Choroid plexus epithelial cell (primary cell): ENCODE measurements around the gene BCR.

Experiments used
- DNase-seq: peaks from one replicate; pipeline ENCODE4 v3.0.0-alpha.2; 2010; ENCODE audit warnings: low read depth
- H3K4me3 ChIP-seq: 2 replicates; pipeline ENCODE4 v1.5.1; 2011; ENCODE audit warnings: low read depth, mild to moderate bottlenecking, control low read depth, low read length, moderate library complexity
- TF ChIP-seq, protein P1 (sequence below): conservative IDR thresholded peaks from 2 replicates; pipeline ENCODE4 v1.5.1; 2011; ENCODE audit warnings: low read depth, mild to moderate bottlenecking, control low read depth, inconsistent platforms, low read length, moderate library complexity

Gene BCR

DNA sequence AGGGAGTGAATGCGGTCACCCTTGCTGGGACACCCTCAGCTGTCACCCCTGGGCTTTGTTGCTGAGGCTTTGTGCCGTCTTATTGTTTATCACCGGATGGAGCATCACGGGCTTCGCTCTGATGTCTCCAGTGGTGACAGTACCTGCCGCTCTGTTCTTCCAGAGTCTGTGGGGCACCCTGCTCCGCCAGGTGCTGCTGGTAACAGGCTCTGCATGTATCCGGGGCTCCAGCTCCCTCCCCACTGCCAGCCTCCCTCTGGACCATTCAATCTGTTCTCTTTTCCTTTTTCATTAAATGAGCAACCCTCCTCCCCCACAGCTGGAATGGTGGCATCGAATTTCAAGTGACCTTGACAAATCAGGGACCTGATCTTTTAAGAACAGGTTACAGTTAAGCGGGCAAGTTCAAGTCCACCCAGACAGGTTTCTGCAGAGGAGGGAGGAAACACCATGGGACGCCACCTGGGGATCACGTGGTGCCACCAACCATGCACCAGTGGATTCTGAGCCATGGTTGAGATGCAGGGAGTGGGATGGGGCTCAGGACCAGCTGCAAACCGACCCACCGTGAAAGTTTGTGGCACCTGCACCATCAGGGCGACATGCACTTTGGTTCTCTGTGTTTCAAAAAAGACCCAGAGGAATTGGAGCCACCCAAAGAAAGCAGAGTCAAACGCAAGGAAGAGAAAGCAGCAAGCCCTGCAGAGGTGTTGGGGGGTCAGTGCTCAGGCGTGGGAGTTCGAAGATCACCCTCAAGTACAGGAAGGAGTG is 89.3 kb downstream of the BCR start:
- no peak overlapping the region for H3K4me3 ChIP-seq
- TF ChIP-seq, protein P1, sequence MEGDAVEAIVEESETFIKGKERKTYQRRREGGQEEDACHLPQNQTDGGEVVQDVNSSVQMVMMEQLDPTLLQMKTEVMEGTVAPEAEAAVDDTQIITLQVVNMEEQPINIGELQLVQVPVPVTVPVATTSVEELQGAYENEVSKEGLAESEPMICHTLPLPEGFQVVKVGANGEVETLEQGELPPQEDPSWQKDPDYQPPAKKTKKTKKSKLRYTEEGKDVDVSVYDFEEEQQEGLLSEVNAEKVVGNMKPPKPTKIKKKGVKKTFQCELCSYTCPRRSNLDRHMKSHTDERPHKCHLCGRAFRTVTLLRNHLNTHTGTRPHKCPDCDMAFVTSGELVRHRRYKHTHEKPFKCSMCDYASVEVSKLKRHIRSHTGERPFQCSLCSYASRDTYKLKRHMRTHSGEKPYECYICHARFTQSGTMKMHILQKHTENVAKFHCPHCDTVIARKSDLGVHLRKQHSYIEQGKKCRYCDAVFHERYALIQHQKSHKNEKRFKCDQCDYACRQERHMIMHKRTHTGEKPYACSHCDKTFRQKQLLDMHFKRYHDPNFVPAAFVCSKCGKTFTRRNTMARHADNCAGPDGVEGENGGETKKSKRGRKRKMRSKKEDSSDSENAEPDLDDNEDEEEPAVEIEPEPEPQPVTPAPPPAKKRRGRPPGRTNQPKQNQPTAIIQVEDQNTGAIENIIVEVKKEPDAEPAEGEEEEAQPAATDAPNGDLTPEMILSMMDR = no peak
- DNase-seq = no peak

DNA sequence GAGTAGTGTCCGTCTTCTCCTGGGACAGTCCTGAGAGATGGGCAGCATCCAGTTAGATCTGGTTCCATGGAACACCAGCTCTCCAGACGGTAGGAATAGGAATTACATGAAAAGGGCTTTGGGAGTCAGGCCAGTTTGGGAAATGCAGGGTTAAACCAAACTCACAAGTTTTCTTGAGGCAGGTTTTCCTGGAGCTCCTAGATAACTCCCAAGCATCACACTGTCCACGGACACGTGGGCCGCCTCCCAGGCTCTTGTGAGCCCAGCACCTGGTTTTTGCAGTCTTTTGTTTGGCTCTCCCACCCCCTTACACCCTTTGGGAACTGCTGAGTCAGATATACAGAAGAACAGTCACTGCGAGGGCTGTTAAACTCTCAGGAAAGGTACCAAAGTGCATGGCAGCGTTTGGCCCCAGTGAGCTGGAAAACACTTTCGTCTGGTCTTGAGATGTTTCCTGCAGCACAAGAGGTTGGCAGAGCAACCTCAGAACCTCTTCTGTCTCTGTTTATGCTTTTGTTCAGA is 90.0 kb downstream of the BCR start:
- DNase-seq = peak; percentile 24
- TF ChIP-seq, protein P1 = peak; percentile 53
- H3K4me3 ChIP-seq = no peak overlapping the region

DNA sequence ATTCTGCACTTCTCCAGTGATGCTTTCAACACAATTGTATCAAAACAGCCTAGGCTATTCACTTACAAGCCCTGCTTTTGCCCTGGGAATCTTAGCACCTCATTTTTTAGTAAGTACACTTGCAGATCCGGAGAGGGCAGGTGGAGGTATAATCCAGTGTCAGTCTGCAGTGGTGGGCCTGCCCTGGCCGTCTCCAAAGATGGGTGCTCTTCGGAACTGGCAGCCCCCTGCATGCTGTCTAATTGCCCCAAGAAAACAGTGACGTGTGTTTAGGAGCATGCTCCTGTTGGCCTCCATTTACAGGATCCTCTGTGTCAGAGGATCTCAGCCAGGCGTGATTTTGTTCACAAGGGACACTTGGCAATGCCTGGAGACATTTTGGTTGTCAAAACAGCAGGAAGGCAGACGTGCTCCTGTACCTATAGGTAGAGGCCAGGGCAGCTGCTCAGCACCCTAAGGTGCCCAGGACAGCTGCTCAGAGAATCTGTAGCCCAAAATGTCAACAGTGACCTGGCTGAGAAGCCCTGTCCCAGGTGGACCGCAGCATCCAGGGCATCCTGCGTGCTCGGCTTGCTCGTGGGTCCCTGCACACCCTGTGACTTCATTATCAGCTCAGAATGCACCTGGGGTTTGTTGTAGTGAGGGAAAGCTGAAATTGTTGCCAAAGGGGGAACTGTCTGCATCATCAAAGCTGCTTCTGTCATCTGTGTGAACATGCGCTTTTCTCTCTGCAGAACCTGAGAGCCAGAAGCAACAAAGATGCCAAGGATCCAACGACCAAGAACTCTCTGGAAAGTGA is 90.7 kb downstream of the BCR start:
- TF ChIP-seq, protein P1 = no peak
- no peak for DNase-seq
- H3K4me3 ChIP-seq = no peak overlapping the region

DNA sequence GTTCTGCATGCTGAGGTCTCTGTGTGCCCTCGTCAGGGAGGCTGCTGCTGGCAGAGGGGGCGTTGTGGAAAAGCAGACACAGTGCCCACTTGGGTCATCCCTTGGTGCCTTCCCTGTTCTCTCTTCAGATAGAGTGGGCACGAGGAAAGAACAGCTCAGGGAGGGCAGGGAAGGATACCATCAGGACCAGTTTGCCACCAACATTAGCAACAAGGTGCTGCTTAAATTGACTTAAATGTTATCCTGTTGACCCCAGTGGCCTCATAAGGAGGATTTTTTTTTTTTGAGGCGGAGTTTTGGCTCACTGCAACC is 91.2 kb downstream of the BCR start:
- TF ChIP-seq, protein P1 = no peak
- DNase-seq = no peak
- H3K4me3 ChIP-seq = no peak overlapping the region

DNA sequence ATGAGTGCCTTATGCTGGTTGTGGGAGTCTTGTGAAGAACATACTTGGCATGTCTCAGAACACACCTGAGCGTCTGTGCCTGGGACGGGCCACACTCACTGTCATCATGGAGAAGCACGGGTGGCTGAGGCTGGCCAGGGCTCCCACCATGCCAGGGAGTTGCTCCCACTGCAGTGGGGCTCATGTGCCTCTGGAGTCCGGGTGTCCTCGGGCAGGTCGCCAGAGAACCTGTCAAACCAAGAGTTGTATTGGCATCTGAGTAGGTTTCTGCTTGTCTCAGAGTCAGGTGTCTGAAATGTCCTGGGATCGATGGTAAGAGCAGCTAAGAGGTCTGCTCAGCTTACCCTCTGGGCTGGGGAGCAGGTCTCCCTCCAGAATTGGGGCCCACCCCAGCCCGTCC is 92.1 kb downstream of the BCR start:
- no peak for DNase-seq
- no peak overlapping the region for H3K4me3 ChIP-seq
- TF ChIP-seq, protein P1 = no peak

DNA sequence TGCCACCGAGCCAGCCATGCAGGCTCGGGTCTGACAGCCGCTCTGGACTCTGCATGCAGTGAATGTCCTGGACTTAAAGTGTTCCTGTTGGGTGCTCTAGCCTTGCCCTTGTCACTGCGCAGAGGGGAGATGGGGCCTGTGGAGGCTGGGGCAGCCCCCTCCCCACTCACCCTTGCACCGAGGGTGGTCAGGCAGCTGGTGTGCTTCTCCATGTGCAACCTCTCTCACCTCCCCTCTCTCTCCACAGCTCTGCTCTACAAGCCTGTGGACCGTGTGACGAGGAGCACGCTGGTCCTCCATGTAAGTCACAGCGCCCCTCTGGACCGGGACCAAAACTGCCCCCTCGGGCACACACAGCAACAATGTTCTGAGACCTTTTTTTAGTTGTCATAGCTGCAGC is 92.5 kb downstream of the BCR start:
- TF ChIP-seq, protein P1 = no peak
- no peak overlapping the region for H3K4me3 ChIP-seq
- no peak for DNase-seq
